ENCODE results near the gene TMEM53.

The TMEM53 gene

GRCh38 chr1:44604157-44604955 is 69.9 kb downstream of the TMEM53 start:
- DNase-seq (ENCODE audit: low read depth in 2 of 2): no peak

- no peak for DNase-seq (ENCODE audit: low read depth in 2 of 2)
Measured at GRCh38 chr1:44603718-44604117, 70.6 kb downstream of the TMEM53 start.

Measured in stimulated activated CD8-positive, alpha-beta memory T cell treated with anti-CD3 and anti-CD28 coated beads, Interleukin-15, amount 100 ng/mL, for 4 hours (primary cell).